WTC11 (cell line): Measurements from ENCODE around the gene DLG1. TPM values are rescaled to one million over a fixed set of nuclear protein-coding genes. Genes with fewer than 3 reads are reported as not detected.

Experiments used
- ATAC-seq: fragments of 200-7000 bp; cut with Tn5 transposase; 2 replicates; pipeline ENCODE4 v1.10.0; 2021; ENCODE audit warnings: mild to moderate bottlenecking, moderate library complexity
- CTCF ChIA-PET: fragments of 300-600 bp; sonication (Branson Sonifier 250); formaldehyde crosslinking; loops from one replicate; lab custom pipeline; 2021; ENCODE audit warnings: antibody characterized with exemption; lab: Charles Lee
- POLR2A ChIA-PET: fragments of 350-600 bp; sonication (Branson Sonifier 250); formaldehyde crosslinking; loops from one replicate; lab custom pipeline; 2021; ENCODE audit warnings: antibody characterized with exemption; lab: Charles Lee
- DNase-seq: peaks from one replicate; pipeline ENCODE4 v3.0.0; 2021; ENCODE audit warnings: low spot score
- H3K27ac Mint-ChIP-seq: 2 replicates; pipeline ENCODE4 v1.8.0; 2021; ENCODE audit warnings: mixed read lengths
- H3K27me3 Mint-ChIP-seq: 2 replicates; pipeline ENCODE4 v1.8.0; 2021; ENCODE audit warnings: low read depth, mild to moderate bottlenecking, moderate library complexity, mixed read lengths
- H3K36me3 Mint-ChIP-seq: 2 replicates; pipeline ENCODE4 v1.8.0; 2021; ENCODE audit warnings: mixed read lengths
- H3K4me1 Mint-ChIP-seq: 2 replicates; pipeline ENCODE4 v1.8.0; 2022; ENCODE audit warnings: mixed read lengths
- H3K4me3 Mint-ChIP-seq: 2 replicates; pipeline ENCODE4 v1.8.0; 2021; ENCODE audit warnings: mild to moderate bottlenecking, moderate library complexity, mixed read lengths
- H3K9me3 Mint-ChIP-seq: 2 replicates; pipeline ENCODE4 v1.8.0; 2021; ENCODE audit warnings: mixed read lengths
- CREM ChIP-seq: sonication (generic); formaldehyde crosslinking; IDR thresholded peaks from 2 replicates; pipeline ENCODE4 v1.8.1; 2022; ENCODE audit warnings: mild to moderate bottlenecking, missing genetic modification reagents, moderate library complexity
- ESRRA ChIP-seq: sonication (generic); formaldehyde crosslinking; IDR thresholded peaks from 2 replicates; pipeline ENCODE4 v1.8.1; 2022; ENCODE audit warnings: mild to moderate bottlenecking, missing genetic modification reagents, borderline replicate concordance
- FOXK1 ChIP-seq: sonication (generic); formaldehyde crosslinking; IDR thresholded peaks from 2 replicates; pipeline ENCODE4 v1.8.0; 2022; ENCODE audit warnings: mild to moderate bottlenecking, moderate library complexity, missing genetic modification reagents
- GRHL2 ChIP-seq: fragments of 250-450 bp; sonication (Bioruptor Pico); IDR thresholded peaks from 2 replicates; pipeline ENCODE4 v1.8.0; 2022; ENCODE audit warnings: mild to moderate bottlenecking, moderate library complexity; ENCODE audit not compliant: insufficient replicate concordance, severe bottlenecking
- JAZF1 ChIP-seq: fragments of 250-450 bp; sonication (Bioruptor Pico); IDR thresholded peaks from 2 replicates; pipeline ENCODE4 v1.9.0; 2021; ENCODE audit warnings: moderate library complexity, mild to moderate bottlenecking, inconsistent platforms
- JUN ChIP-seq: sonication (generic); formaldehyde crosslinking; IDR thresholded peaks from 2 replicates; pipeline ENCODE4 v1.8.0; 2023; ENCODE audit warnings: mild to moderate bottlenecking, missing genetic modification reagents
- NR1H2 ChIP-seq: sonication (generic); formaldehyde crosslinking; IDR thresholded peaks from 2 replicates; pipeline ENCODE4 v1.9.0; 2021; ENCODE audit warnings: mild to moderate bottlenecking, moderate library complexity, missing genetic modification reagents
- NR2C2 ChIP-seq: sonication (generic); formaldehyde crosslinking; IDR thresholded peaks from 2 replicates; pipeline ENCODE4 v1.8.0; 2022; ENCODE audit warnings: mild to moderate bottlenecking, missing genetic modification reagents
- PRRX2 ChIP-seq: fragments of 250-450 bp; sonication (Bioruptor Pico); IDR thresholded peaks from 2 replicates; pipeline ENCODE4 v1.8.0; 2021; ENCODE audit warnings: mild to moderate bottlenecking
- TCF7 ChIP-seq: sonication (generic); formaldehyde crosslinking; IDR thresholded peaks from 2 replicates; pipeline ENCODE4 v1.8.0; 2022; ENCODE audit warnings: mild to moderate bottlenecking, low read depth, missing genetic modification reagents, moderate library complexity
- ZNF396 ChIP-seq: fragments of 250-450 bp; sonication (Bioruptor Pico); IDR thresholded peaks from 2 replicates; pipeline ENCODE4 v1.8.0; 2021; ENCODE audit warnings: mild to moderate bottlenecking, moderate library complexity, borderline replicate concordance
- ZNF671 ChIP-seq: fragments of 250-450 bp; sonication (Bioruptor Pico); IDR thresholded peaks from 2 replicates; pipeline ENCODE4 v1.8.0; 2021; ENCODE audit warnings: mild to moderate bottlenecking
- total RNA-seq: library from RNA; stranded (reverse); gene quantifications from 3 replicates; pipeline ENCODE4 v1.2.3, GENCODE V29; 2021
- TF ChIP-seq, protein P1 (sequence below): sonication (generic); formaldehyde crosslinking; IDR thresholded peaks from 2 replicates; pipeline ENCODE4 v1.8.1; 2023; ENCODE audit warnings: mild to moderate bottlenecking, missing genetic modification reagents, moderate library complexity
- TF ChIP-seq, protein P2 (sequence below): sonication (generic); formaldehyde crosslinking; IDR thresholded peaks from 2 replicates; pipeline ENCODE4 v1.8.0; 2022; ENCODE audit warnings: mild to moderate bottlenecking, missing genetic modification reagents
- TF ChIP-seq, protein P3 (sequence below): sonication (generic); formaldehyde crosslinking; IDR thresholded peaks from 2 replicates; pipeline ENCODE4 v1.8.0; 2022; ENCODE audit warnings: mild to moderate bottlenecking, missing genetic modification reagents
- TF ChIP-seq, protein P4 (sequence below): fragments of 250-450 bp; sonication (Bioruptor Pico); IDR thresholded peaks from 2 replicates; pipeline ENCODE4 v1.9.0; 2021; ENCODE audit warnings: mild to moderate bottlenecking
- TF ChIP-seq, protein P5 (sequence below): sonication (generic); formaldehyde crosslinking; conservative IDR thresholded peaks from 2 replicates; pipeline ENCODE4 v1.8.1; 2022; ENCODE audit warnings: mild to moderate bottlenecking, missing genetic modification reagents
- TF ChIP-seq, protein P6 (sequence below): sonication (generic); formaldehyde crosslinking; IDR thresholded peaks from 2 replicates; pipeline ENCODE4 v1.8.0; 2023; ENCODE audit warnings: missing genetic modification reagents

The DLG1 gene
- total RNA-seq, 1 experiment from 2014 or later, result 81.1 TPM

DNA sequence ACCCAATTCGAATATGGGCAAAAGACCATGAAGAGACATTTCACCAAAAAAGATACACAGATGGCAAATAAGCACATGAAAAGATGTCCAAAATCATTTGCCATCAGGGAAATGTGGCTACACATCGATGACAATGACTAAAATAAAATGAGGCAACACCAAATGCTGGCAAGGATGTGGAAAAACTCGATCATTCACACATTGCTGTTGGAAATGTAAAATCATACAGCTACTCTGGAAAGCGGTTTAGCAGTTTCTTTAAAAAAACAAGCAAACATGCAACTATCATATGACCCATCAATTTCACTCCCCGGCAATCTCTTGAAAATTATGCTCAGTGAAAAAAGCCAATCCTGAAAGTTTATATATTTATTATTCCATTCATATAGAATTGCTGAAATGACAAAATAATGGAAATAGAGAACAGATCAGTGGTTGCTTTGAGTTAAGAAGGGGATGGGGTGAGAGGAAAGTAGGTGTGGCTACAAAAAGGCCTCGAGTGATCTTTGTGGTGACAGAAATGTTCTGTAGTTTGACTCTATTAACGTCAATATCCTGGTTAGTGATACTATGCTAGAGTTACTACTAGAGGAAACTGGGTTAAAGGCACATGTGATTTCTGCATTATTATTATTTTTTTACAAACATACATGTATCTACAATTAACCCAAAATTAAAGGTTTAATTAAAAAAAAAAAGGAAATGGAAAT, 45.0 kb downstream of the DLG1 start:
- peaks cover 34% of the 10 kb centered on the region for H3K9me3 Mint-ChIP-seq
- H3K4me1 Mint-ChIP-seq, result 0 out of 2 replicates have a peak, but pooled peaks cover 15% of the 10 kb centered on the region
- ChIA-PET POLR2A (no interaction called here), CTCF (interaction anchor here (1.1 kb wide), 1 partner anchor 77 kb away, joined by 3 read pairs; no protein-coding TSS in a partner anchor)
- H3K27me3 Mint-ChIP-seq, result no peaks in the 10 kb centered on the region
- DNase-seq (no peak), ATAC-seq (no peak)
- no peak overlapping the region for H3K27ac Mint-ChIP-seq
- TF ChIP-seq CREM (CRISPR knock-in tag) (no peak), JAZF1 (CRISPR knock-in tag) (no peak), ZNF671 (CRISPR knock-in tag) (no peak), NR2C2 (CRISPR knock-in tag) (no peak), JUN (CRISPR knock-in tag) (no peak)
- TF ChIP-seq, protein P1, sequence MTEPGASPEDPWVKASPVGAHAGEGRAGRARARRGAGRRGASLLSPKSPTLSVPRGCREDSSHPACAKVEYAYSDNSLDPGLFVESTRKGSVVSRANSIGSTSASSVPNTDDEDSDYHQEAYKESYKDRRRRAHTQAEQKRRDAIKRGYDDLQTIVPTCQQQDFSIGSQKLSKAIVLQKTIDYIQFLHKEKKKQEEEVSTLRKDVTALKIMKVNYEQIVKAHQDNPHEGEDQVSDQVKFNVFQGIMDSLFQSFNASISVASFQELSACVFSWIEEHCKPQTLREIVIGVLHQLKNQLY, result no peak
- TF ChIP-seq, protein P2, sequence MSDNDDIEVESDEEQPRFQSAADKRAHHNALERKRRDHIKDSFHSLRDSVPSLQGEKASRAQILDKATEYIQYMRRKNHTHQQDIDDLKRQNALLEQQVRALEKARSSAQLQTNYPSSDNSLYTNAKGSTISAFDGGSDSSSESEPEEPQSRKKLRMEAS (CRISPR knock-in tag), result no peak
- TF ChIP-seq, protein P3, sequence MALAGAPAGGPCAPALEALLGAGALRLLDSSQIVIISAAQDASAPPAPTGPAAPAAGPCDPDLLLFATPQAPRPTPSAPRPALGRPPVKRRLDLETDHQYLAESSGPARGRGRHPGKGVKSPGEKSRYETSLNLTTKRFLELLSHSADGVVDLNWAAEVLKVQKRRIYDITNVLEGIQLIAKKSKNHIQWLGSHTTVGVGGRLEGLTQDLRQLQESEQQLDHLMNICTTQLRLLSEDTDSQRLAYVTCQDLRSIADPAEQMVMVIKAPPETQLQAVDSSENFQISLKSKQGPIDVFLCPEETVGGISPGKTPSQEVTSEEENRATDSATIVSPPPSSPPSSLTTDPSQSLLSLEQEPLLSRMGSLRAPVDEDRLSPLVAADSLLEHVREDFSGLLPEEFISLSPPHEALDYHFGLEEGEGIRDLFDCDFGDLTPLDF, result no peak
- TF ChIP-seq, protein P4, sequence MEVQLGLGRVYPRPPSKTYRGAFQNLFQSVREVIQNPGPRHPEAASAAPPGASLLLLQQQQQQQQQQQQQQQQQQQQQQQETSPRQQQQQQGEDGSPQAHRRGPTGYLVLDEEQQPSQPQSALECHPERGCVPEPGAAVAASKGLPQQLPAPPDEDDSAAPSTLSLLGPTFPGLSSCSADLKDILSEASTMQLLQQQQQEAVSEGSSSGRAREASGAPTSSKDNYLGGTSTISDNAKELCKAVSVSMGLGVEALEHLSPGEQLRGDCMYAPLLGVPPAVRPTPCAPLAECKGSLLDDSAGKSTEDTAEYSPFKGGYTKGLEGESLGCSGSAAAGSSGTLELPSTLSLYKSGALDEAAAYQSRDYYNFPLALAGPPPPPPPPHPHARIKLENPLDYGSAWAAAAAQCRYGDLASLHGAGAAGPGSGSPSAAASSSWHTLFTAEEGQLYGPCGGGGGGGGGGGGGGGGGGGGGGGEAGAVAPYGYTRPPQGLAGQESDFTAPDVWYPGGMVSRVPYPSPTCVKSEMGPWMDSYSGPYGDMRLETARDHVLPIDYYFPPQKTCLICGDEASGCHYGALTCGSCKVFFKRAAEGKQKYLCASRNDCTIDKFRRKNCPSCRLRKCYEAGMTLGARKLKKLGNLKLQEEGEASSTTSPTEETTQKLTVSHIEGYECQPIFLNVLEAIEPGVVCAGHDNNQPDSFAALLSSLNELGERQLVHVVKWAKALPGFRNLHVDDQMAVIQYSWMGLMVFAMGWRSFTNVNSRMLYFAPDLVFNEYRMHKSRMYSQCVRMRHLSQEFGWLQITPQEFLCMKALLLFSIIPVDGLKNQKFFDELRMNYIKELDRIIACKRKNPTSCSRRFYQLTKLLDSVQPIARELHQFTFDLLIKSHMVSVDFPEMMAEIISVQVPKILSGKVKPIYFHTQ, result no peak
- peaks cover 40% of the 10 kb centered on the region for H3K36me3 Mint-ChIP-seq
- no peak overlapping the region for H3K4me3 Mint-ChIP-seq

DNA sequence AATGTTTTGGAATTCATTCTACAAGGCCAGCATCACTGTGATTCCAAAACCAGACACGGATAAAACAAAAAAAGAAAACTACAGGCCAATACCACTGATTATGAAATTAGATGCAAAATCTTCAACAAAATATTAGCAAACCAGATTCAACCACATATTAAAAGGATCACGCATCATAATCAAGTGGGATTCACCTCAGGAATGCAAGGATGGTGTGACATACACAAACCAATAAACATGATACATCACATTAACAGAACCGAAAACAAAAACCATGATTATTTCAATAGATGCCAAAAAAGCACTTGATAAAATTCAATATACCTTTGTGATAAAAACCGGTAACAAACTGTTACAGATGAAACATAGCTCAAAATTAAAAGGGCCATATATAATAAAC, 48.9 kb downstream of the DLG1 start:
- H3K4me1 Mint-ChIP-seq, result 0 out of 2 replicates have a peak, but pooled peaks cover 3% of the 10 kb centered on the region
- H3K27ac Mint-ChIP-seq, result no peak overlapping the region
- CTCF ChIA-PET, result no interaction called here
- DNase-seq (no peak), ATAC-seq (no peak)
- peaks cover 66% of the 10 kb centered on the region for H3K36me3 Mint-ChIP-seq
- H3K9me3 Mint-ChIP-seq, result peaks cover 58% of the 10 kb centered on the region
- no peaks in the 10 kb centered on the region for H3K27me3 Mint-ChIP-seq
- H3K4me3 Mint-ChIP-seq, result no peak overlapping the region
- TF ChIP-seq PRRX2 (CRISPR knock-in tag), result no peak
- TF ChIP-seq GRHL2 (CRISPR knock-in tag), result no peak
- TF ChIP-seq, protein P5, sequence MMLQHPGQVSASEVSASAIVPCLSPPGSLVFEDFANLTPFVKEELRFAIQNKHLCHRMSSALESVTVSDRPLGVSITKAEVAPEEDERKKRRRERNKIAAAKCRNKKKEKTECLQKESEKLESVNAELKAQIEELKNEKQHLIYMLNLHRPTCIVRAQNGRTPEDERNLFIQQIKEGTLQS (CRISPR knock-in tag), result no peak
- TF ChIP-seq, protein P6, sequence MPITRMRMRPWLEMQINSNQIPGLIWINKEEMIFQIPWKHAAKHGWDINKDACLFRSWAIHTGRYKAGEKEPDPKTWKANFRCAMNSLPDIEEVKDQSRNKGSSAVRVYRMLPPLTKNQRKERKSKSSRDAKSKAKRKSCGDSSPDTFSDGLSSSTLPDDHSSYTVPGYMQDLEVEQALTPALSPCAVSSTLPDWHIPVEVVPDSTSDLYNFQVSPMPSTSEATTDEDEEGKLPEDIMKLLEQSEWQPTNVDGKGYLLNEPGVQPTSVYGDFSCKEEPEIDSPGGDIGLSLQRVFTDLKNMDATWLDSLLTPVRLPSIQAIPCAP (CRISPR knock-in tag), result no peak
- TF ChIP-seq ZNF396 (CRISPR knock-in tag), result no peak
- TF ChIP-seq FOXK1 (CRISPR knock-in tag), result no peak
- TF ChIP-seq ESRRA, result no peak
- no peak for TF ChIP-seq NR1H2
- no peak for TF ChIP-seq TCF7
- TF ChIP-seq, all 79 proteins: peak for 0
- POLR2A ChIA-PET, result no interaction called here
